HG02623 (cell line): Measurements from ENCODE around the gene GPATCH11.

ENCODE experiments used
- ATAC-seq: cut with Tn5 transposase; IDR thresholded peaks from one replicate; pipeline ENCODE4 v1.9.1; 2021; ENCODE audit warnings: moderate library complexity; ENCODE audit not compliant: unreplicated experiment

Gene GPATCH11

DNA sequence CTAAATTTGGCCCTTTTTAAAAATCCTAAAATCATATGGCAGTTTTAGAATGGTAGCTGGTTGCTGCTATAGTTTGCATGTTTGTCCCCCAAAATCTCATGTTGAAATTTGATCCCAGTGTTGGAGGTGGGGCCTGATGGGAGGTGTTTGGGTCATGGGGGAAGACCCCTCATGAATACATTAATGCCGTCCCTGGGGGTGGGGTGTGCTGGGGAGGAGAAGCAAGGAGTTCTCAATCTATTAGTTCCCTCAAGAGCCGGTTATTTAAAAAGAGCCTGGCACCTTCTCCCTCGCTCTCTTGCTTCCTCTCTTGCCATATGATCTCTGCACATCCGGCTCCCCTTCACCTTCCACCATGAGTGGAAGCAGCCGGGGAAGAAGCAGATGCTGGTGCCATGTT, 20.8 kb downstream of the GPATCH11 start:
- no peak for ATAC-seq

DNA sequence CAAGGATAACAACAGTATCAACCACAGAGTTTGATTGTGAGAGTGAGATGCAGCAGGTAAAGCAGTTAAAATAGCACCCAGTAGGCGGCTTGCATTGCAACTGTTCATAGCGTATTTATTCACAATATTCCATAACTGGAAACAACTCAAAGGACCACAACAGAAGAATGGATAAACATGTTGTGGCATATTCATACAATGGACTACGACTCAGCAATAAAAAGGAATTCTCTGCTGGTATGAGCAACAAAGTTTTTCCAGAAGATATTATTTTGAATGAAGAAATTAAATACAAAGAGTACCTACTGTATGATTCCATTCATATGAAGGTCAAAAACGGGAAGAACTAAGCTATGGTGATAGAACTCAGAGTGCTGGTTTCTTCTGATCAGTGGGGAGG, 25.2 kb downstream of the GPATCH11 start:
- no peak for ATAC-seq

DNA sequence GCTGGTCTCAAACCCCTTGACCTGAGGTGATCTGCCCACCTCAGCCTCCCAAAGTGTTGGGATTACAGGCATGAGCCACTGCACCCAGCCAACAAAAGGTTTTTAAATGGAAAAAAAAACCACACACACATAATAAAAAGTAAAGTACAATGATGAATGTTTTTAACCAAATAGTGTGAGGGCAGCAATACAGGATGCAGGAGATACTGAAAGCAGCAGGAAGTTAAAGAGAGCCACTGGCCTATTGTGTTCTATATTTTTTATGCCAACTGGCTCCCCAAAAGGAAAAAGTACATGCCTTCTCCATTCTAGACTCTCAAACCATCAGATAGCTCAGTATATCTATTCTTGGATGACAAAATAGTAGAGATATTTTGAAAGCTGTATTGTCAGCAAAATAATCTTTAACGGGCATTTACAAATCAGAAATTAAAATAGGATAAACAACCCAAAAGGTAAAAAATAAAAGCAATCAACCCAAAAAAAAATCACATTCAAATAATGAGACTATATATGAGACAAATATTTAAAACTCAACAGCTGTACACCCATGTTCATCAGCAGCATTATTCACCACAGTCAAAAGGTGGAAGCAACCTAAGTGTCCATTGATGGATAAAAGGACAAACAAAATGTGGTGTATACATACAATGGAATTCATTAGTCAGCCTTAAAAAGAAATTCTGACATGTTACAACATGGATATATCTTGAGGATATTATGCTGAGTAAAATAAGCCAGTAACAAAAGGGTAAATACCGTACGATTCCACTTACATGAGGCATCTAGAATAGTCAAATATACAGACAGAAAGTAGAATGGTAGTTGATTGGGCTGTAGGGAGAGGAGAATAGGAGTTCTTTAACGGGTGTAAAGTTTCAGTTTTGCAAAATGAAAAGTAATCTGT, 26.2 kb downstream of the GPATCH11 start:
- no peak for ATAC-seq

DNA sequence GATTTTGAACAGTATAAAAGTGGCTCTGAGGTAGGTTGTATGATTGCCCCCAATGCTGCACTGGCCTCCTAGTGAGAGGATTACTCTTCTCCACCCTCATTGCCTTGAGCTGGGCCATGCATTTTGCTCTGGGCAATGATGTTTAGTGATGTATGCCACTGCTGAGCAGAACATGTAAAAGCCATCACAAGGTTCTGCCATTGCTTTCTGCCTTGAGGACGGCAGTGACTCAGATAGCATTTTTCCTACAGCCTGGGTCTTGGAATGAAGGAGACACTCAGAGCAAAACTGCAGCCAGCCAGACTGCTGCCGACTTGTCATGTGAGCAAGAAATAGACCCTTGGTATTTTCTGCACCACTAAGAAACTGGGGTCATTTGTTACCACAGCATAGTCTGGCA, 27.6 kb downstream of the GPATCH11 start:
- ATAC-seq: no peak

DNA sequence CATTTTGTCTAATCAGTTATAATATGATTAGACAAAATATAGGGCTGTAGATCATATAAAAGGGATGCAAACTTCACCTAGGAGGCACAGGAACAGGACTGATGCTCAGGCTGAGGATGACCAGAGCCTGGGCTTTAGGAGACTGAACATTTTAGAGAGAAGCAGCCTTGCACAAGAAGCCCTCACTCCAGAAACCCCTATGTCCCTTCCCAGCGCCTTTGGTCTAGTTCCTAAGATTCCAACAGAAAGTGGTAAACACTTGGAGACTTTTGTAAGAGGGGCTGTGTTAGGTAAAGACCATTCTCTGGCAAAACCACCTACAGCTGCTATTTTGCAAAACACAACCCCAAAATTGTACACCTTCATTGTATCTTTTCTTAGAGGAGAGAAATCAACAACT, 33.2 kb downstream of the GPATCH11 start:
- ATAC-seq: no peak

DNA sequence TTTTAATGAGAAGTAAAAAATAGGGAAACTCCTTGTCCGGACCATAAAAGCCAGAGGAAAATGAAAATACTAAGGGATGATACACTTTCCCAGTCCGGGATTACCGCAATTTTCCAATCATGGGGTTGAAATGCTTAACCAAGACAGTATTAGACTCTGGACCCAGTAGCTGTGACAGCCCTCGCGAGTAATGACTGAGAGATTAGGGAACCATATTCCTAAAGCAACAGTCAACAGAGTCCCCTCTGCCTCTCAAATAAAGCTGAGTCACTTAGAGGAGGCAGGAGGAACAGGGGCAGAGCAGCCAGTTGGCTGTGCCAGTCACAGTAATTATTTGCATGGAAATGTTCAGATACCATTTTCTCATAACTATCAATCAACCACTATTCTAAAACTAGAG, 34.8 kb downstream of the GPATCH11 start:
- ATAC-seq: no peak

DNA sequence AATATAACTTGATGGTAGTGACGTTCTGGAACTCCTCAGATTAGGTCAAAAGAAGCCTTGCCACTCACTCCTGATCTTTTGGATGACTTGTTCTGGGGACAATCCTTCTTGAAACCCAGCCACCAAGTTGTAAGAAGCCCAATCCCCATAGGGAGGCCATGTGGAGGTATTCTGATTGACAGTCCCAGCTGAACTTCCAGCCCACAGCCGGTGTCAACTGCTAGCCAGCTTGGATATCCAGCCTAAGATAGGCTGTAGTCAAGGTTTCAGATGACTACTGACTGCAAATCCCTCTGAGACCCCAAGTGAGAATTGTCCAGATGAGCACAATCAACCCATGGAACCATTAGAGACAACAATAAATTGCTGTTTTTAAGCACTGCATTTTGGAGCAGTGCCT, 41.1 kb downstream of the GPATCH11 start:
- no peak for ATAC-seq

DNA sequence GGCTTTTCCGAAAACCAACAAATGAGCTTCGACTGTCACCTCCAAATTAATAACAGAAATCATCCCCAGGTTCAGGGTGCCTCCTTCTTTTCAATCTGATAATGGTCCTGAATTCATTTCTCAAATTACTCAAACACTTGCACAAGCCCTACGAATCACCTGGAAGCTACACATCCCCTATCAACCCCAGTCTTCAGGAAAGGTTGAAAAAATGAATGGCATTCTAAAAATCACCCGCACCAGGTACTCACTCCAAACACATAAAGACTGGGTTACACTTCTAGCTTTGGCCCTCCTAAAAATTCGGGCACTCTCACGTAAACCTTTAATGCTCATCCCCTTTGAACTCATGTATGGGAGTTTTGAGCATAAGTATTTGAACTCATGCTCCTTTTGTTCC, 48.6 kb downstream of the GPATCH11 start:
- ATAC-seq: no peak

DNA sequence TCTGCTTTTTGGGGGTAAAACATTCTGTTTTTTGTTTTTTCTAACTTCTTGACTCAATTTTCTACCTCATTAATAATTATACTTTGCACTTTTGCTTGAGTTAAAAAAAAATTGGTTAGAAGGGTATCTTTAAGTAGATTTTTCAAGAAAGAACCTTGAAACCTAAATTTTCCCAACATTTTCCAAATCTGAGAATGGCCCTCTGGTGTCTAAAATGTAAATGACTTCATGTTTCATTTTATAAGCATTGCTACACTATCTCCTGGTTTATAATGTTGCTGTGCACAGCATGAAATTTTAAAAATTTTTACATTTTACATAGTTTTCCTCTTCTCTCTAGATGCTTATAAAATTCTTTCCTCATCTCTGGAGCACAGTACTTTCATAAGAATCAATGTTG, 58.2 kb downstream of the GPATCH11 start:
- no peak for ATAC-seq

DNA sequence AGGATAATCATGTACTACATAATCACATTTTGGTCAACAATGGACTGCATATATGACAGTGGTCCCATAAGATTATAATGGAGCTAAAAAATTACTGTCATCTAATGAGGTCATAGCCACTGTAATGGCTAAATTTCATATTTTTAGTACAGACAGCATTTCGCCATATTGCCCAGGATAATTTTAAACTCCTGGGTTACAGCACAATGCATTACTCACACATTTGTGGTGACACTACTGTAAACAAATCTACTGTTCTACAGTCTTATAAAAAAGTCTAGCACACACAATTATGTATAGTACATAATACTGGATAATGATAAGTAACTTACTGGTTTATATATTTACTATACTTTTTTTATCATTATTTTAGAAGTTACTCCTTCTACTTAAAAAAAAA, 59.7 kb downstream of the GPATCH11 start:
- ATAC-seq: no peak

DNA sequence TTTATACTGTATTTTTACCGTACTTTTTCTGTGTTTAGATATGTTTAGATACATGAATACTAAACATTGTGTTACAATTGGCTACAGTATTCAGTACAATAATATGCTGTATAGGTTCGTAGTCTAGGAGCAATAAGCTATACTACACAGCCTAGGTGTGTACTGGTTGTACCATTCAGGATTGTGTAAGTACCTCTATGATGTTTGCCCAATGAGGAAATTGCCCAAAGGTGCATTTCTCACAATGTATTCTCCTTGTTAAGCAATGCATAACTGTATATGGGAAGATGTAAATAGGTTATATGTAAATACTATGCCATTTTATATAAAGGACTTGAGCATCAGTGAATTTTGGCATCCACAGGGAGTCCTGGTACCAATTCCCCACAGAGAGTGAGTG, 61.7 kb downstream of the GPATCH11 start:
- ATAC-seq: no peak

DNA sequence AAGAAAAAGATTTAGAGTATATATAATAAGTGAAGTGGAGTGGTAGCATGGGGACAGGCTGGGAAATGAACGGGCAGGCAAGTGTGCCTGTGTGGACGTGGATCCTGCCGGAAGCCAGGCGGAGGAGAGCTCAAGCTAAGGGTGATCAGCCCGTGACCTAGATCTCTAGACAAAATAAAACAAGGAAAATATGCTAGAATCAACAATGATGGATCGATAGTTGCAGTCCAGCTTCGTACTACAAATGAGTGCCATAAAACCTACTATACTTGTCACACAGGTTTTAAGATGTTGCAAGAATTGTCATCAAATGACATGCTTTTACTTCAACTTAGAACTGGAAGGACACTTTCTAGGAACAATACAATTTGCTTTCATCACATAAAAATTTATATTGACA, 64.0 kb downstream of the GPATCH11 start:
- no peak for ATAC-seq
